ENCODE measurements around the gene ANKRD60. TPM values are rescaled to one million over a fixed set of nuclear protein-coding genes. Genes with fewer than 3 reads are reported as not detected.

Gene ANKRD60
- total RNA-seq, 1 experiment from 2014 or later: not detected

GRCh38 chr20:58268936-58269619 lies 40.6 kb upstream of the ANKRD60 start (continued):
- TF ChIP-seq AR (CRISPR knock-in tag; IDR thresholded peaks at IDR 0.05): no peak

- no peak for ATAC-seq
- TF ChIP-seq IRF1 (CRISPR knock-in tag; IDR thresholded peaks at IDR 0.05): no peak
- no peak for TF ChIP-seq ZNF317 (CRISPR knock-in tag; IDR thresholded peaks at IDR 0.05; ENCODE audit: borderline replicate concordance, low read depth)
- TF ChIP-seq ATF6 (CRISPR knock-in tag; IDR thresholded peaks at IDR 0.05): no peak
- TF ChIP-seq SOX15 (CRISPR knock-in tag; IDR thresholded peaks at IDR 0.05): no peak
- TF ChIP-seq ZBTB21 (CRISPR knock-in tag; IDR thresholded peaks at IDR 0.05; ENCODE audit: borderline replicate concordance): no peak
- no peak for TF ChIP-seq RORB (CRISPR knock-in tag; IDR thresholded peaks at IDR 0.05)
- CTCF ChIA-PET: no interaction called here
- H3K27ac Mint-ChIP-seq: peak overlapping the region; percentile 58; the same call in 1 of the 2 replicates
- peaks cover 9% of the 10 kb centered on the region for H3K4me1 Mint-ChIP-seq
- peaks cover 9% of the 10 kb centered on the region for H3K36me3 Mint-ChIP-seq
- DNase-seq (ENCODE audit: low spot score): no peak
- POLR2A ChIA-PET: no interaction called here
- H3K27me3 Mint-ChIP-seq (ENCODE audit: low read depth): no peaks in the 10 kb centered on the region
- H3K4me3 Mint-ChIP-seq: no peak overlapping the region
- peaks cover 3% of the 10 kb centered on the region; the same call in 1 of the 2 replicates for H3K9me3 Mint-ChIP-seq
These were observed 40.0 kb upstream of the ANKRD60 start for GRCh38 chr20:58268421-58268821.

- ChIA-PET CTCF (interaction anchor here (1.6 kb wide), 1 partner anchor 20 kb away, joined by 6 read pairs; no protein-coding TSS in a partner anchor), POLR2A (interaction anchor here (1.2 kb wide), 1 partner anchor 22 kb away, joined by 3 read pairs; no protein-coding TSS in a partner anchor)
- no peak overlapping the region for H3K4me3 Mint-ChIP-seq
- H3K36me3 Mint-ChIP-seq: peaks cover 14% of the 10 kb centered on the region
- no peaks in the 10 kb centered on the region for H3K9me3 Mint-ChIP-seq
- peaks cover 9% of the 10 kb centered on the region for H3K4me1 Mint-ChIP-seq
- ATAC-seq (no peak), DNase-seq (ENCODE audit: low spot score) (no peak)
- H3K27me3 Mint-ChIP-seq (ENCODE audit: low read depth): no peaks in the 10 kb centered on the region
- peak overlapping the region; percentile 13; the same call in 1 of the 2 replicates for H3K27ac Mint-ChIP-seq
- TF ChIP-seq TCF7 (CRISPR knock-in tag; IDR thresholded peaks at IDR 0.05; ENCODE audit: low read depth) (no peak), AFF4 (CRISPR knock-in tag; IDR thresholded peaks at IDR 0.05; ENCODE audit: borderline replicate concordance) (no peak), TEAD4 (CRISPR knock-in tag; IDR thresholded peaks at IDR 0.05) (no peak), ZNF232 (CRISPR knock-in tag; IDR thresholded peaks at IDR 0.05) (no peak), JUN (CRISPR knock-in tag; IDR thresholded peaks at IDR 0.05) (no peak), E2F1 (CRISPR knock-in tag; IDR thresholded peaks at IDR 0.05) (no peak), ESRRA (CRISPR knock-in tag; IDR thresholded peaks at IDR 0.05; ENCODE audit: borderline replicate concordance) (no peak), ATF1 (CRISPR knock-in tag; IDR thresholded peaks at IDR 0.05) (no peak), ATF6 (CRISPR knock-in tag; IDR thresholded peaks at IDR 0.05) (no peak), E2F4 (CRISPR knock-in tag; IDR thresholded peaks at IDR 0.05; ENCODE audit: borderline replicate concordance, low read depth) (no peak)
These were observed 39.1 kb upstream of the ANKRD60 start for GRCh38 chr20:58267389-58268215.

Data from WTC11 (cell line).